GM18507 (cell line): ENCODE data around the gene IFITM5.
"Not testable (repeated sequence)": the region's sequence is repeated elsewhere in the genome, so short reads cannot be mapped to it uniquely, and the experiment has no call there.

Experiments
- DNase-seq: peaks from one replicate; pipeline ENCODE4 v3.0.0; 2011; ENCODE audit warnings: low read depth; ENCODE audit not compliant: insufficient read length; ENCODE audit errors: extremely low spot score
- FAIRE-seq: peaks from 2 replicates; lab custom pipeline; 2011; peaks lifted over from hg19 to GRCh38; lab: Jason Lieb, UNC

The IFITM5 gene

DNA sequence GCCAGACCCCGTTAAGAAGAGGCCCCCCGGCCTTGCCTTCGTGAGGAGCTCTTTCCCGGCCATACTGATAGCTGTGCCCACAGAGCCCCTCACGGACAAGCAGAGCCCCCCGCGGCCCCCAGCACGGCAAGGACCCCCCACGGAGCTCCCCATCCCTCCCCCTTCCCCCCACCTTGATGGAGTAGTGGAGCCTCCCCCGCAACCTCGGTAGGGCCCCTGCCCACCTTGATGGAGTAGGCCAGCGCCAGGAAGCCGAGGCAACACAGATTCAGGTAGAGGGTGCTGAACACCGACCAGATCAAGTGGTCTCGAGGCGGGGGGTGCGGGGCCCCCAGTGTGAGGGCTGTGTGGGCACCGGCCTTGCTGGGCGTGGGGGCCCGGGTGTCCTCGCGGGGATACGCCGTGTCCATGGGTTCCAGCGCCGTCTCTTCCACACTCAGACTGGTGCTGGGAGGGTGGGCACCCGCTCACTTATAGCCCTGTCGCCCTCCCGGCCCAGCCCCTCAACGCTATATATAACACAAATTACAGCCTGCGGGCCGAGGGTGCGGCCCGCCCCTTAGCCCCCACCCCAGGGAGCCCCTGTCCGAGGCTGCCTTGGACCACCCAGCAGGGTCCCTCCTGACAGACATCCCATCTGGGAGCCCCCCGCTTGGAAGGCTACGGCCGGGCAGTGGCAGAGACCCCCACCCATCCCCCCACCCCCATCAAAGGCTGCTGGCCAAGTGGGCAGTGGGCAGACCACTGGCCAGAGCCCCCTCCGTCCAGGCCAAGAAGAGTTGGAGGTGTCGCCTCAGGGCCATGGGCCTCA lies at the start of gene IFITM5:
Gene IFITM5, minus strand, starts transcription at position 446 of the 811 bp plus-strand sequence. Its CDS starts 36 bp downstream, at position 410.
- DNase-seq (no peak), FAIRE-seq (no peak)

DNA sequence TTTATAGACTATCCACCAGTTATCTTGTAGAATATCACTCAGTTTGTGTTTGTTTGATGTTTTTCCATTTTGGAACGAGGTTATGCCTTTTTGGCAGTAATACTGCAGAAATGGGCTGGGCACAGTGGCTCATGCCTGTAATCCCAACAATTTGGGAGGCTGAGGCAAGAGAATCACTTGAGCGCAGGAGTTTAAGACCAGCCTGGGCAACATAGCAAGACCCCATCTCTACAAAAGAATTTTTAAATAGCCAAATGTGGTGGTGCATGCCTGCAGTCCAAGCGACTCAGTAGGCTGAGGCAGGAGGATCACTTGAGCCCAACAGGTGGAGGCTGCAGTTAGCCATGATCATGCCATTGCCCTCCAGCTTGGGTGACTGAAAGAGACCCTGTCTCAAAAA lies 47.2 kb upstream of the IFITM5 start:
- DNase-seq (no peak), FAIRE-seq (no peak)

DNA sequence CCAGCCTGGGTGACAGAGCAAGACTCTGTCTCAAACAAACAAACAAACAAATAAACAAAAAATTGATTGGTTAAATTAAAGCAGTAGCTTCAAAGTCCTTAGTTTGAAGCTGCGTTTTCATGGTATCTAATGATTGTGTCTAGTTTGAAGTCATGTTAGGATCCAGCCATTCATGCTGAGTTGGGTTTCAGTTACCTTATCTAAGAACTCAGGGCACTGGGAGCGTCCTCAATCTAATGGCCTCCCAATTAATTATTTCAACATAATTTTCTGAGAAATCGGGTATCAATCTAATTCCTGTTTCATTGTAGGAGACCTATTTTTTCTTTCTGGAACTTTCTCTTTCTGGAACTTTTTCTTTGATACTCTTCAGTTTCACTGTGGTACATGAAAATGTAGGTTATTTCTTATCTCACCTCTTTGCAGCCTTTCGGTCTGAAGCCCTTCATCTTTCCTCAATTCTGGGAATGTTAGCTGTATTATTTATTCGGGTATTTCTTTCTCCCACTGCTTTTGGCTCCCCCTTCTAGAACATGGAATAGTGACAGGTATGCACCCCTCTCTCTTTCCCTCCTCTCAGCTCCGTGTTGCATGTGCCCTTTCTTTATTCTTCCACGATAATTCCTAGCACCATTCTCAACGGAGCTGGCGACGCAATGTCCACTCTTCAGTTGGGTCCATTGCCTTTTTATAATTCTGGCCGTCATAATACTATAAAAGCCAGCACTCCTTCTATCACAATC lies 45.7 kb upstream of the IFITM5 start:
- DNase-seq (no peak), FAIRE-seq (no peak)

DNA sequence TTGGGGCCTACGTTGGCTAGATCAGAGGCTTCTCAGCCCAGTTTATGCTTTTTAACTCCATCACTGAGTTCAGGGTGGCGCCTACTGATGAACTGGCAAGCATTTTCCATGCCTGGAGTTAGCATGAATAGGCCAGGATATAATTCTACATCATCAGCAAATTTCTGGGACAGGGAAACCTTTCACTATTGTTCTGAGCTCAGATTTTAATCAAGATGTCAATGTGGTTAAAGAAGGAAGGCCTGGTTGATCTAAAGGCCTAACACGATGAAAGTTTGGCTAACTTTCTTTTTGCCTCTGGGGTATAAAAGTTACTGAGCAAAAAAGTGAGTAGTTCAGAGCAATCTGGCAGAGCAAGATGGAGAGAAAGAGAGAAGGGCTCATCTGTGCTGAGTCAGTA lies 43.0 kb upstream of the IFITM5 start:
- FAIRE-seq (no peak), DNase-seq (no peak)

DNA sequence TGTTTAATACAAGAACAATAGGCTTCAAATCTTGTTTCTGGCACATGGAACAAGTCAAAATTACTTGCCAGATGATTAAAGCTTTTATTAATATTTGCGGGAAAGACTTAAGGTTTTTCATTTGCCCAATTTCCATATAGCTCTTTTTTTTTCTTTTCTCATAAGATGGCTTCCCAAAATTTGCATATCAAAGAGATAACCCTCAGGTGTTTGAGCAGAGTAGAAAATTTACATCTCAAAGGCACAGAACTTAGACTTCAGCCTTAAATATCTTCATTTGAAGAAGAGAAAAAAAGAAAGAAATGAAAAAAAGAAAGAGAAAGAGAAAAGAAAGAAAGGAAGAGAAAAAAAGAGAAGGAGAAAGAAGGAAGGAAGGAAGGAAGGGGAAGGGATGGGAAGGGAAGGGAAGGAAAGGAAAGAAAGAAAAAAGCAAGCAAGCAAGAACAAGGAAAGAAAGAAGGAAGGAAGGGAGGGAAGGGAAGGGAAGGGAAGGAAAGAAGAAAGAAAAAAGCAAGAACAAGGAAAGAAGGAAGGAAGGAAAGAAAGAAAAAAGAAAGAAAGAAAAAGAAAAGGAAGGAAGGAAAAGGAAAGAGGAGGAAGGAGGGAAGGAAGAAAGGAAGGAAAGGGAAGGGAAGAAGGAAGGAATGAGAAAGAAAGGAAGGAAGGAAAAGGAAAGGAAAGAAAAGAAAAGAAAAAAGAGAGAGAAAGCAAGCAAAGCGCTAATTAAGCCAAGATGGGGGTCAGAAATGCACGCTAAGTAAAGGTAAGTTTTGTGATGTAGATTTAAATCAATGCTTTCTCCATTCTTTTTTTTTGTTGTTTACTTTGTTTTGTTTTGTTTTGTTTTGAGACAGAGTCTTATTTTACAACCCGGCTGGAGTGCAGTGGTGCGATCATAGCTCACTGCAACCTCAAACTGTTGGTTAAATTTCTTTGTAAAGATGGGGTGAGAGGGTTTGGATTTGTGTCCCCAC lies 41.5 kb upstream of the IFITM5 start:
- DNase-seq (no peak), FAIRE-seq (peak; percentile 59)

DNA sequence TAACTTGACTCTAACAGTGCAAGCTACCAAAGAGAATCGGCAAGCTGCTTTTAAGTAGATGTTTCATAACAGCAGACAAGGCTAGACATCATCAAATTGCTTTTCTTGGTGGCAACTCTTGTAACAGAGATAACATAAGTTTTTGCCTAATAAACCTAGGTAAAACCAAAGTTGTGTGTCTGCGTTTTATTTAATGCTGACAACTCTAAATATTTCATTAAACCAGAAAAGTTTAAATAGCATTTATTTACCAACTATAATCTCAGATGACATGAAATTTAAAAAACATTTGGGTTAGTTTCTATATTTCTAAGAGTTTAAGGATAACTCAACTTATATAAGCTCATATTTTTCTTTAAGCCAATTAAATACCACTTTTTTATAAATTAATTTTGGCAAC lies 40.6 kb upstream of the IFITM5 start:
- DNase-seq (no peak), FAIRE-seq (no peak)

DNA sequence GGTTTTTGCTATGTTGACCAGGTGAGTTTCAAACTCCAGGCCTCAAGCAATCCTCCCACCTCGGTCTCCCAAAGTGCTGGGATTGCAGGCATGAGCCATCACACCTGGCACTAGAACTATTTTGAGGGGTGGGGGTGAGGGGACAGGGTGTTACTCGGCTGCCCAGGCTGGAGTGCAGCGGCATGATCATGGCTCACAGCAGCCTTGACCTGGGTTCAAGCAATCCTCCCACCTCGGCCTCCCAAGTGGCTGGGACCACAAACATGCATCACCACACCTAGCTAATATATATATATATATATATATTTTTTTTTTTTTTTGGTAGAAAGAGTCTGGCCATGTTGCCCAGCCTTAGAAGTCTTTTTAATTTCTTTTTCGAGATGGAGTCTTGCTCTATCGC lies 38.4 kb upstream of the IFITM5 start:
- DNase-seq (no peak), FAIRE-seq (no peak)

DNA sequence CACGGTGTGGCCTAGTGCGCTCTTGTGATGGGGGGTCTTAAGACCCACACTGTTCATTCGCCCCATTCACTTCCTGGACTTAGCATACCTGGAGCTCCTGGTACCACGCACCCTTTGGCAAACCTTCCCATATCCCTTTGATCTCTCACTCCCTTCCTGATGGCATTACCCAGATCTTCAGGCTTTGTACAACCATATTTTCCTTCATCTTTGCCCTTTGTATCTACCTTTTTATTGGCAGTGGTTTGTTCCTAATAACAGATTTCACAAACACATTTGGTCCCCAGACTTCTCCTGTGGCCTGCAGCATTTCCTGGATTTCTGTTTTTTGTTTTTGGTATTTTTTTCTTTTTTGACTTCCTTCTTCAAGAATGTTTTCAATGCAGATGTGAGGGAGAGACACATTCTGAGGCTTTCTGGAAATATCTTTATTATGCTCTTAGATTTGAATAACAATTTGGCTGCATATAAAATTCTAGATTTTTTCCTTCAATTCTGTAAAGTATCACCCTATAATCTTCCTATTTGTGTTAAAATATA lies 37.4 kb upstream of the IFITM5 start:
- FAIRE-seq = no peak
- DNase-seq = no peak

DNA sequence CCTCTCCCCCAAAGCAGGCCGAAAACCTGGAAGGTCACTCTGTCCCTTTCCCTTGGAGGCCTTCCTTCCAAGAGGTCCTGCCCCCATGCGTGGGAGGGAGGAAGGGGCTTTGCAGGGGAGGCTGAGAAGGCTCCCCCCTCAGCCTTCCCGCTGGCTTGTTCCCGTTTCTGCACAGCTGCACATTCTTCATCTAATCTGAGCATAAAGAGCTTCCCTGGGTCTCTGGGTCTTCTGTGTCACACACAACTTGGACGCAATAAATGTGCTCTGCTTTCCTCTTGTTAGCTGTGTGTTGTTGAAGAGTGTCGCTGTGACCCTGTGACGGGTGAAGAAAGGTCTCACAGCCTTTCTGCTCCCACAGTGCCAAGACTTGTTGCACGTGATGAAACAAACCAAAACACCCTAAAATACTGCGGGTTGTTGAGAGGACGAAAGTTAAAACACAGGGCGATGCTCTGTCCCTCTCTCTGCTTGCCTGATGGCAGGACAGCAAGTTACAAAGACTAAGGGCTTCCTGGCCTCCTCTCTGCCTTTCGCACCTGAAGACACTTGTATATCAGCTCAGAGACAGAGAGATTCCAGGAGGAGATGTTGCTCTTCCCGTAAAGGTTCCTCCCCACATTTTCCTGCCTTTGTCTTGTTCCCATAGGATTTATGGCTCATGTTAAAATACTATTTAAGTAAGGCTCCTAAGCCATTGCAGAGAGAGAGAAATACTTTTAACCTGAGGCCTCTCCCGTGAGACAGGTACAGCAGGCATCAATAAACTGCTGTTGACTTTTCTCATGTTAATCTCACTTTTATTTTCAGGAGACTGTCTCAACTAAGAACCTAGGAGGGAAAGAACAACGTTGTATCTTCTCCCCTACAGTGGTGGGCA lies 36.7 kb upstream of the IFITM5 start:
- no peak for FAIRE-seq
- DNase-seq = no peak

DNA sequence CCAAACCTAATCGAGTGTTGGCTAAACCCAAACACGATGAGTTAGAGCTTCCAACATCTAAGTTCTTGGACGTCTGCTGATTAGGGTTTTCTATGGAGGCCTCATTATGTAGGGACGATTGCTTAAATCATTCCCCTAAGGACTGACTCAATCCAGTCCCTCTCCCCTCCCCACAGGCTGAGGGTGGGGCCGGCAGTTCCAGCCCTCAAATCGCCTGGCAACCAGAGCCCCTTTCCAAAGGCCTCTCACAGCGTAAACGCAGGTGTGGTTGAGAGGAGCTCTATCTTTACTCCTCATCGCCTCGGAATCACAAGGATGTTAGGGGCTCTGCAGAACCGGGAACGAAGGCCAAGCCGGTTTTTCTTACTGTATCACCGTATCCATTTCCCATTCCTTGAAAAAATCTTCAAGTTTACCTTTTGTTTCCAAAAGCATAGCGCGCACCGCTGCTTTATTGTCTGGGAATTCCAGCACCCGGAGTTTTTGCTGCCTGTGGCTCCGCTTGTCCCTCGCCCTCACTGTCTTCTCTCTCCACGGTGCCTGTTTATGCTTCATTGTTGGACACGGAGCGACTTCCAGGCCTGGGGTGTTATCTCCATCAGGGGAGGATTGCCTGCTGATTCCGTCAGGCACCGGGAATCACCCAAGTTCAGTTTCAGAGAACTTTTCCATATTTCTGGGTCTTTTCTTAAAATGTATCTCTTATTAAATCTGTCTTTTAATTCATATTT lies 35.1 kb upstream of the IFITM5 start:
- DNase-seq (no peak), FAIRE-seq (no peak)

DNA sequence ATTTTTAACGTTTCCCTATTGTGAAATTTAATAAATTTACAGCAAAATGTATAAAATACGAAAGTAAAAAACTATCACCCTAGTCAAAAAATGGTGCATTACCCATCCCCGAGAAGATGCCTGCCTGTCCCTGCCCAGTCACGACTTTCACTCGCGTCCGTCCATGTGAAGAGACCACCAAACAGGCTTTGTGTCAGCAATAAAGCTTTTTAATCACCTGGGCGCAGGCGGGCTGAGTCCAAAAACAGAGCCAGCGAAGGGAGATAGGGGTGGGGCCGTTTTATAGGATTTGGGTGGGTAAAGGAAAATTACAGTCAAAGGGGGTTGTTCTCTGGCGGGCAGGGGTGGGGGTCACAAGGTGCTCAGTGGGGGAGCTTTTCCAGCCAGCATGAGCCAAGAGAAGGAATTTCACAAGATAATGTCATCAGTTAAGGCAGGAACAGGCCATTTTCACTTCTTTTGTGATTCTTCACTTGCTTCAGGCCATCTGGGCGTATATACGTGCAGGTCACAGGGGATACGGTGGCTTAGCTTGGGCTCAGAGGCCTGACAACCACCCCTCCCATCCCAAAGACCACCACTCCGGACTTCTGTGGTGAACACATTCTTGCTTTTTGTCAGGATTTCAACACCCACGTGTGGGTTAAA lies 34.4 kb upstream of the IFITM5 start:
- FAIRE-seq, DNase-seq: not testable (repeated sequence)

DNA sequence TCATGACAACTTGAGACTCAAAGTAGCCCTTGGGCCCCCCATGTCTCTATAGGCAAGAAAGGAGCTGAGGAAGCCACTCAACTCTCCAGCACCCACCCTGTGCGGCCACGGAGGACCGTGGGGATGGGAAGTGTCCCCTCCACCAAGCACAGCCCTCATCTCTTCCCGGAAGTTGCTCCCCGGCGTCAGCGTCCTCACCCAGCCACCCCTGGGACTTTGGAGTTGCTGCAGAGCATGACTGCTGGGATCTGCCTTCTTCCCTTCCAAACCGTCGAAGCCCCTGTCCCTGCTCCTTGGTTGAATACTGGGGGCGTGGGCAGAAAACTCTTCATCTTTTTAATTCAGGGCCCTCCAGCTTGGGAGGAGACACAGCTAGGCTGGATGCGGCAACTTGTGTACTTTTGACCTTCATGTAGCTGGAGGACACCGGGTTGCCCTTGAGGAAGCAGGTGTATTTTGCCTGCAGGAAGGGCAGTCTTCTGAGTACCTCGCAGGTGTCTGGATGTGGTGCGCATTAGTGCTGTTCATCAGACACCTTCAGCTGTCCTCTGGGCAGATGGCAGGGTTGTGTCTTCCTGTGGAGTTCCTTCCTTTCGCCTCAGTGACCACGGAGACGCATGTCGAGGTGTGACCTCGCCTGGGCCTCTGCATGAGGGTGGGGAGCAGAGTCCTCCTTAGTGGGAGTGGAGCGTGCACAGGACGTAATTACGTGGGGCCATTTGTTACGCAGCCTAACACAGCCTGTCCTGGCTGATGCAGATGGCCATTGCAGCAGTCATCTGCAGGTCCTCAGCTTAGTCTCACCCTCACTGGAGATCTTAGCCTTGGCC lies 33.5 kb upstream of the IFITM5 start:
- no peak for DNase-seq
- no peak for FAIRE-seq

DNA sequence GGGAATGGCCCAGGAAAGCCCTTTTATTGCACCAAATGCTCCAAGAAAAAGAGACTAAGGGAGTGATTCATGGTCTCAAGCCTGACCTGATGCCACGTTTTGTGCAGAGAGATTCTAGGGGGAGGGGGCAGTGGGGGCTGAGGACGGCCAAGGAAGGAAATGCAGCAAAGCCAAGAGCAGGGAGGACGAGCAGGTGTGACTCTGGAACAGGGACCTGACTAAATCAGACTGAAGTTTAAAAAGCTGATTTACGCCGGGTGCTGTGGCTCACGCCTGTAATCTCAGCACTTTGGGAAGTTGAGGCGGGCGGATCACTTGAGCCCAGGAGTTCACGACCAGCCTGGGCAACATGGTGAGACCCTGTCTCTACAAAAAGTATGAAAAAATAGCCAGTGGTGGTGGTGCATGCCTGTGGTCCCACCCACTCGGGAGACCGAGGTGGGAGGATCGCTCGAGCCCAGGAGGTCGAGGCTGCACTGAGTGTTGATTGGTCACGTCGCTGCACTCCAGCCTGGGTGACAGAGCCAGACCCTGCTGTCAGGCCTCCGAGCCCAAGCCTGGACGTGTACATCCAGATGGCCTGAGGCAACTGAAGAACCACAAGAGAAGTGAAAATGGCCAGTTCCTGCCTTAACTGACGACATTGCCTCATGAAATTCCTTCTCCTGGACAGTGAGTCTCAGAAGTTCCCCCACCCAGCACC lies 32.2 kb upstream of the IFITM5 start:
- no peak for FAIRE-seq

DNA sequence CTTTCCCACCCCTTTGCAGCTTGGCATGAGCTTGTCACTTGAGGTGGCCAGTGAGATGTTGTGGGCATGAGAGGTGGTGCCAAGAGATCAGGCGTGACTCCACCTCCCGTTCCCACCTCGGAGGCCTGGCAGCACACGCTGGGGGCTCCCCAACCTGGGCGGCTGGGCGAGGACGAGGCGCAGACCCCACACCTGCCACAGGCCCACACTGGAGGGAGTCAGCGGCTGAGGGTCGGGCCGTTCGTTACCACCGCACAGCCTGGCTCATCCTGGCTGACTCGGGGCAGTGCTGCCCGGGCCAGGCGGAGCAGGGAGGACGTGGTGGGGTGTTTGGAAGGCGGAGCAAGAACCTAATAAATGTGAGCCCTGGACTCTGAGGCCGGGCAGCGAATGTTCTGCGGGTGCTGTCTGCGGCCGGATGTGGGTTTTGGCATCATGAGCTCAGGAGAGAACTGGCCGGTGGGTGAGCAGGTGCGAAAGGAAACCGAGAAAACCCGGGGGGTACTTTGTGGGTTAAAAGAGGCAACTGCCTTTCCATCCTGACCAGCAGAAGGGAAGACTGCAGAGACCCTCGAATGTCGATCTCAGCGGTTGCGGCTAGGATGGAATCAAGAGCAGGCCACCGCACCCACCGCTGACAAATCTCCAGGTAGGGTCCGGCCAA lies 31.5 kb upstream of the IFITM5 start:
- DNase-seq (no peak), FAIRE-seq (peak; percentile 86)

More for the DNA sequence above, 32.2 kb upstream of the IFITM5 start:
- DNase-seq = no peak

DNA sequence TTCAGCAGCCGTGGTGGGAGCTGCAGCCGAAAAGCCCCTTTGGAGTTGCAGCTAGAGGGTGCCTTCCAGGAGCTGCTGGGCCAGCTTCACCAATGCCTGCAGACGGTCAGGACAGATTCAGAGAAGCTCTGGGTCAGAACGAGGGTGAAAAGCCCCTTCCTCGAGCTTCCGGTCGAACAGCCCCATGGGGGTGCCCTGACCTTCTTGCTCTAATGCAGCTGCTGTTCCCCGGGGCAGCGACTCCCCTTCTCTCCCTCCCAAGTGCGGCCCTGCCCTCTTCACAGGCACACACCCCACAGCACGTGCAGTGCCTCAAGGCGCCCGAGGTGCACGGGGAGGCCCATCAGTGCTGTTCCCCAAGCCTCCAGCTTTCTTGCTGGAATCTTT lies 31.0 kb upstream of the IFITM5 start:
- DNase-seq (no peak), FAIRE-seq (no peak)

DNA sequence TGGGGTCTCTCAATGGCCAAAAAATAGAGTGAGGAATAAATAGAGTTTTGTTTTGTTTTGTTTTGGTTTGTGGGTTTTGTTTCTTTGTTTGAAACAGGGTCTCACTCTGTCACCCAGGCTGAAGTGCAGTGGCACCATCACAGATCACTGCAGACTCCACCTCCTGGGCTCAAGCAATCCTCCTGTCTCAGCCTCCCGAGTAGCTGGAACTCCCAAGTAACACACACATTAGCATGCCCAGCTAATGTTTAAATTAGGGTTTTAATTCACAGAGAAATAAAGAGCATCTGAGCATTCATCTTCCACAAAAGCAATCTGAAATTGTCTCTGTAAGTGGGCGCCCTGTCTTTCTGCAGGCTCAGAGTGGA lies 30.5 kb upstream of the IFITM5 start:
- no peak for FAIRE-seq
- no peak for DNase-seq
